Activated CD4-positive, alpha-beta T cell treated with anti-CD3 and anti-CD28 coated beads, Interleukin-2, amount 50 U/mL, for 1 hour (primary cell): ENCODE results near the gene TBC1D2B.

Experiments
- DNase-seq: peaks from one replicate; pipeline ENCODE4 v3.0.0-alpha.2; 2020

TBC1D2B gene

DNA sequence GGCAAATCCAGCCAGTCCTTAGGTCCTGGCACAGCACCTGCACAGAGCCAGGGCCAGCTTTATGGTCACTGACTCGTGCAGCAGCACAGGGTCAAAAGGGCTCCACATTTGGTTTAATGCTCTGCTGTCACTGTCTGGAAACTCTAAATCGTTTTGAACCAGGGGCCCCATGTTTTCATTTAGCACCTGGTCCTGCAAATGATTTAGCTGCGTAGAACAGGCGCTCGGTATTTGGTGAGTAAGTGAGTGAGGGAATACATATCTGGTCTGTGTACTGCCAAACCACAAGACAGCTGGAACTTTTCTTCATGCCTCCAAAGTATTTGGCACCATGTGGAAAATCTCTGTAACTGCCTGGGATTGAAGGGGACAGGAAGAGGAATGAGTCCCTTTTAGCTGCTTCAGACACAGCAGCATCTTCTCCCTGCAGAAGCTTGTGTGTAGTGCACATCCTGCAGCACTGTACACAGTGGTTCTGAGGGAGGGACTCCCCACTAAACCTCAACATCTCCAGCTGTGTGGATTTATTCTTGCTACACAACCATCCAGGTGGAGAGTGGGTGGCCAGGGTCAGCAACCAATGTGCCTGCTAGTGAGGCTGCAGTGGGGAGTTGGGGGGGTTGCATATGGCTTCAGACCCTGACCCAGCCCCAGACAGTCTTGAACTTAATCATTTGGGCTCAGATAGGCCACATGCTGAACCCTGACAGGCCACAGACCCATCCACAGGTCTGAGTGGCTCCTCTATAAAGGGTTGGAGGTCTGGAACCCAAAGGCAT lies 15.9 kb upstream of the TBC1D2B start:
- DNase-seq, result no peak

DNA sequence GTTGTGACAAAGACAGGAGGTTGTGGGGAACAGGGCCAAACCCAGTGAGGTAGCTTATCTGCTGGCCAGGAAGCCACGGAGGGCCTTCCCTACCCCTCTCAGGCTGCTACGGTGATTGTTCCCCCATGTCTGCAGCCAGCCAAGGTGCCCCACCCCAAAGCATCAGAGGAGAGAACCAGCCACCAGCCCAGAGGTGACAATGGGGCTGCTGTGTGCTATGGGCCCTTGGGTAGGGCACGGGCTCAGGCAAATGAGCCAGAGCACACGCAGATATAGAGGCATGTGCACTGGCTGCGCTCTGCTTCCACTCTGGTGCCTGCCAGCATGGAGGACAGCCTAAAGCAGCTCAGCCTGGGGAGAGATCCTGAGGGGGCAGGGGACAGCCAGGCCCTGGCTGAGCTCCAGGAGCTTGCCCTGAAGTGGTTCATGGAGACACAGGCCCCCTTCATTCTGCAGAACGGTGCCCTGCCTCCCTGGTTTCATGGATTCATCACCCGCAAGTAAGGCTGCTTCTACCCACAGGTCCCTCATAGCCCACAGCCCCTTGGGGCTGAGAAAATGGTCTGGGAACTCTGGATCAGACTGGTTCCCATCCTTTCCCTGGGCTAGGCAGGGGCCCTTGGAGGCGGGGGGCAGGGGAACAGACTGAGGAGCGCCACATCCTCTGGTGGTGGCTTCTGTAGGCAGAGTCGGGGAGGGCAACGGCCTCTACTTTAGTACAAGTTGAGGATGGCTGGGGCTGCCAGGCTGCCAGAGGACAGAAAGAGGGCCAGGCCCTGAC lies 14.9 kb upstream of the TBC1D2B start, which contains the start of gene SH2D7:
Gene SH2D7, plus strand, starts transcription at position 301 of the 781 bp plus-strand sequence. Its CDS starts 24 bp downstream, at position 325.
- no peak for DNase-seq

DNA sequence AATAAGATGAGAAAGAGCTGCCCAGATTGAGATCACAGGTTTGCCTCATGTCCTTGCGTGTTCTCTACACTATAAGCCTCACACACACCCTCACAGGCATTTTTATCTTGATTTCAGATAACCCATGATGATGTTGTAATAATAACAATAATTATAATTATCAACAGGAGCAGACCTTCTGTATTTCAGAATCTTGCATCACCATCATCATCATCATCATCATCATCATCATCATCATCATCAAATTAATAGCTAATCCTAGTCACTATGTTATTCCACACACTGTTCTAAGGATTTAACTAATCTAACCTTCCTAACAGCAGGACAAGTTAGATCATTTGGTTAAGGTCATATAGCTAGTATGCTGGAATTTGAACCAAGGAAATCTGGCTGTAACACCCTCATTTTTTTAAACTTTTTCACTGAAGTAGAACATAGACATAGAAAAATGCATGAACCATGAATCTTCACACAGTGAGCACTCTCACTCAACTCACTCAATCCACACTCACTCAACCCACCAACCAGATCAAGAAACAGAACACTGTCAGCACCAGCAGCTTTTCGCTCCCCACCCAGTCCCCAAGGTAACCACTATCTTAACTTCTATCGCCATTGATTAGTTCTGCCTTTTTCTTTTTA lies 13.0 kb upstream of the TBC1D2B start:
- no peak for DNase-seq

DNA sequence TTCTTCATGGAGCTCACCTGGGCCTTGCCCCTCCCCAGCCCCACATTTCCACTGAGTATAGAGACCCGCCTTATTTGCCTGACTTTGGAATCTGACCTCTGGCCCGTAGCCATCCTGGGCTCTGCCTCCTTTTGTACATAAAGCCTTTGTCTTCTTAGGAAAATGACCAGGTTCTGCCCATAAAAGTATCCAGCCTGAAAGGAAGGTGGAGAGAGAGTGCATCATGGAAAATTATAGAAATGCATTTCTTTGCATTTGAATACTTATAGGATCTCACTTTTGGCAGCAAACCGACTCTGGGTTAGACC lies 11.2 kb upstream of the TBC1D2B start:
- no peak for DNase-seq

DNA sequence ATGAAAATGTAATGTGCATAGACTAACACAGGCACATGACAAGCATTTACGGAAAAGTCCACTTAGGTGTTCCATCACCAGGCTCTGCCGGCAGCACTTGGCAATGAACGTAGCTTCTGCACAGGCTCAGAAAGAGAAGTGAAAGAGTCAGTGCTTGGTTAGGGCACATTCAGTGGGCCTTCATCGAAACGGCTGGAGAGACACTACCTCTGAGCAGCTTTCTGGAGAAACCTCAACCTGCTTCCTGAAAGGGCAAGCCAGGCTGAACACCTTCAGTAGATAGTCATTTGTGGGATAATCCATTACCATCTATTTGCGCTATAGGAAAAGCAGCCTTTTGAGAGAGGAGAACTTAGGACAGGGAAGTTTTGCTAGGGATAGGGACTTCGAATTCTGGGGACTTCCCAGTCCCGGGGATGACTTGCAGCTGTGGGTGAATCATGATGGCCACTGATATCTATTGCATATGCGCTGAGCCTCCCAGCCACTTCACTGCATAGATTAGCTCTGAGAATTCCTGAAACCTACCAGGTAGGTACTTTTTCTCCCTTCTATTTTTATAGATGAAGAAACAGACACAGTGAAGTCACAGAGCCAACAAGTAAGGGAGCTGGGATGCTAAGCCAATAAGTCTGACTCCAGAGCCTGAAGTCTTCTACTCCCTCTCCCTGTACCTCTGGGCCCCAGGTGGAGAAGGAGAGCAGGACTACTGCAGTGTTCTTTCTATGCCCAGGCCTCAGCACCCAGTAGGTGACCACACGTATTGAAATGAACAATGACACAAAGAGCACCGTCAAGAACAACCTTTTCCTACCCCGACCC lies 10.7 kb upstream of the TBC1D2B start:
- DNase-seq, result no peak

DNA sequence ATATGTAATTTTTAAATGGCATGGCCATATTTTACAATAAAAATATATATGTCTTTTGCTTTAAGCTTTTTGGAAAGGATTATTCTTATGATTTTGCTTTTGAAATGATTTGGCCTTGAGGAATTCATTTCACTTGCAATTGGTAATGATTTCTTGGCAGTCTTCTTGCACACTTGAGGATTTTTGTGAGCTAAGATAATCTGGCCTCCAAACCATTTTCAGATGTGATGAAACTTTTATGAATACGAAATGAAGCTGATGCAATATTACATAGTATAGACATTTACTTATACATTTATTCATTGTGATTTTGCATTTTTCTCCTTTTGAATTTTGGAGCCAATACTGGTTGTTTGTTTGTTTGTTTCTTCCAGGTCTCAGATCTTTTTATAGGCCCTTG lies 8.4 kb upstream of the TBC1D2B start:
- DNase-seq, result no peak

DNA sequence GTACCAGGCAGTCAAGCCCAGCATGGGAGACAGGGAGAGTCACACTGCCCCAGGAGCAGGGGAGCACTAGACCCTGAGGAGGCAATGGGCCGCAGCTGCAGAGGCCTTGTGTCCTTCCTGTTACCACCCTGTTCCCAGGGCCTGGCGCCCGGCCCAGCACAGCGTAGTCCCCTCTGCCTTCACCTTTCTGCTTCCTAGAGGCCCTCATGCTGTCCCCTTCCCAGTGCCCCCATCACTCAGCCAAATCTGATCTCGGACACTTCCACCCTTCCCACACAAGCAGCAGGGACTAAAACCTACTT lies 6.9 kb upstream of the TBC1D2B start:
- DNase-seq, result no peak

DNA sequence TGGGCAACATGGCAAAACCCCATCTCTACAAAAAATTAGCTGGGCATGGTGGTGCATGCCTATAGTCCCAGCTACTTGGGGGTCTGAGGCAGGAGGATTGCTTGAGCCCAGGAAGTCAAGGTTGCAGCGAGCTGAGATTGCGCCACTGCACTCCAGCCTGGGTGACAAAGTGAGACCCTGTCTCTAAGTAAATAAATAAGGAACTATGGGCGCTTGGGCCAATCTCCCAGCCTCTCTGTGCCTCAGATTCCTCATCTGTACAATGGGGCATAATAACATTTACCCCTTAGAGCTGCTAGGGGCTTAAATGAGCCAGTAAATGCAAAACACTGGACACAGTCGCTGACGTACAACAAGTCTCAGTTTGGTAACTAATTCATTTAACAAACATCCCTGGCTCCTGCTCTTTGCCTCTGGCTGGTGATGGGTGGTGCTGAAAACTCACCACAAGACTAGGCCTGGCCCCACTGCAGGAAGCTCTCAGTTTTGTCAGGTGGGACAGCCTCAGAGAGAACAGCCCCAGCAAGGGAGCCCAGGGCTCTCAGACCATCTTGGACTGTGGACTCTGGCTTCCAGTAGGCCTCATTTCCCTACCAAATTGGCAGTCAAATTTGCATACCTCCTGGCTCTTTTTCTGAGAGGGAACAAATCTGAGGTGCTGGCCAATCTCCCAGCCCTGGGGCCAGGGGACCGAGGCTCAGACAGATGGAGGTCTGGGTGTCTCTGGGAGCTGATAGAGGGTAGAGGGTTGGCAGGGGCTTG lies 6.4 kb upstream of the TBC1D2B start:
- no peak for DNase-seq

DNA sequence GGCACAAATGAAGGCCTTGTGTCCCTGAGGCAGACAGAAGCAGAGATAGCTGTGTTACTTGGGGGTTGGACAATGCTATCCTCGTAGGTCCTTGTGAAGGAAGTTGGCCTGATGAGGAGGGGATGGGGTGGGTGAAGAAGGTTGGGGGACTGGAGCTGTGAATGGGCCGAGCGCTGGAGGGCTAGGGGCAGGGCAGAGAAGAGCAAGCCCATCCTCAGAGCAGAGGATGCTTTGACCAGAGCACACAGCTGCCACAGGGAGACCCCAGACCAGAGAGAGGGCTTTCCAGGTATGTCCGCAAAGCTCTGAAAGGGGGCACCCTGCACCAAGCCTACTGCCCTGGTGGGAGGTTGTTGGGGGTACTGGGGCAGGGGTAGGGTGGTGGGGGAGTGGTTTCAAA lies 5.7 kb upstream of the TBC1D2B start:
- DNase-seq, result no peak

DNA sequence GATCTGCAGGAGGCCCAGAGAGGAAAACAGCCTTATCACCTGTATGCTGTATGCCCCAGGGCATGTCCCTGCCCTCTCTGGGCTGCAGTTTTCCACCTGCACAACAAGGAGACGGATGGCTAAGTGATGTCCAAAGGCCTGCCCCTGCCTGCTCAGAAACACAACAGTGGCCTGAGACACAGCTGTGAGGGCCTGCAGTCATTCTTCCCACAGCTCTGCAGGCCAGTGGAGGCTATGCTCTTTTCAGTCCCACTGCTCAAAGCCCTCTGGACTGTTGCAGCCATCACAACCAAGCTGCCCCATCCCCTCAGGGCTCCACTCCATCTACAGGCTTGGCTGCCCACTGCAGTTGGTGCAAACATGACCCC lies 5.2 kb upstream of the TBC1D2B start:
- DNase-seq, result no peak

DNA sequence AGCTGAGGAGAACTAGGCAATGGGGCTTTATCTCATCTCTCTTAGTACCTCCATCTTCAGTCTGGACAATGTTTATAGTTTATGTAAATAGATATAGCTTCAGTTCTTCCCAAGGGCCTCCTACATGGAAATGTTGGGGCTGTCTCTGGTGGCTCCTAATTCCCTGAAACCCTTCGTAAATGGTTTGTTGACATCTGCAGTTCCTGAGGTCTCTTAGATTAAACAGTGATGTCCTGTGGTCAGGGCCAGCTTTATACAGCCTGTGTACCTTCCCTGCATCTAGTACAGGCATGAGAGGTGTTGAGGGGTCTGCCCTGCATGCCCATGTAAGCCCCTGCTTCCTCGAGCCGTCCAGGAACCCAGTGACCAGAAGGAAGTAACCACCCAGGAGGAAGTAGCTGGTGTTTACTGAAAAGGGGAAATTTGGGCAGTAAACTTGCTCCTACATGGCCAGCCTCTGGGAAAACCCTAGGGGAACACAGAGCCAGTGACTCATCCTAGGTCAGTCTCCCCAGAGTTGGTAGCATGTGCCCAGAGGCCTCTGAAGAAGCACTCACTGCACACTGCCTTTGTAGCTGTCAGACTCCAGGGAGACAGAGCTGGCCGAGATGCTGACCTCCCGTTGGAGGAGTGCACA lies 4.7 kb upstream of the TBC1D2B start:
- DNase-seq, result no peak

DNA sequence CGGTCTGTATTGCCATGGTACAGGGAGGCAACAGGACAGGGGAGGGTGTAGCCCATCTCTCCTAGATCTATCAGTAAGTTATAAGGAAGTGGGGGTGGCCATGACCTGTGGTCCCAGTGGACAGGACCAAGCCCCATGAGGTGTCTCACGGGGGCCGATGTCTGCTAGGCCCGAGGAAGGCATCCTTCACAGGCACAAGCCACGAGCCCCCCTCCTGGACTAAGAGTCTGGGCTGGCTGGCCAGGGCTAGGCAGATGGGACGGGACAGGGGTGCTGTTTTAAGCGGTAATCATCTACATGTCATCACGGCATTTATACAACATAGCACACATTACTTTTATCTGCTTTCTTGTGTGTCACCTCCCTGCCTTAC lies 2.6 kb upstream of the TBC1D2B start:
- DNase-seq, result no peak

DNA sequence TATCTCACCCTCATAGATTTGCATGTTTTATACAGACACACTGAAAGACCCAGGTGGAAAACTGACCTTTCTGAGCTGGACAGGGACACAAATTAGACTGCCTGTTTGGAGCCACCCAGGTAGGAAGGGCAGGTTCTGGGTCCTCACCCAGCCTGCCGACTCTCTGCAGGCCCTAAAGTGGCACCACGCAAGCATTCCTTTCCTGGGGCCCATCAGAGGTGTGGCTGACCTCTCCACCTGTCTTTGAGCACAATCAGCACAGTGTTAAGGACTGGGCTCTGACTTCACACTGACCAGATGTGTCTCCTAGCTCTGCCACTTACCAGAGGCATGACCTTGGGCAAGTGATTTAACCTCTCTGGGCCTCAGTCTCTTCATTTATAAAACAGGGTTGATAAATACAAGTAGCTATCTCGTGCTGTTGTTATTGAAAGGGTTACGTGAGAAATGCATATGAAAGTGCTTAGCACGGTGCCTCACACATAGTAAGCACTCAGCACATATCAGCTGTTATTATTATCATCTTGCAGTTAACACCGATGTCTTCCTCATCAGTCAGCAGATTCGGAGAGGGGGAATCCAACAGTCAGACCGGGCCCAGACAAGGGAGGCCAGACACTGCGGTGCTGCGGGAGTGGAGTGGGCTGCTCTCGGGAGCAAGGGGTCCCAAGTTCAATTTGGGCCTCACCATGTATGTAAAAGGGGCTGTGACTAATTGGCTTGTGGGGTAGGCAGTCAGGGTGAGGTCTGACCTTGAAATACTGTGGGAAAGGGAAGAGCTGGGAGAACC lies 2.0 kb upstream of the TBC1D2B start:
- DNase-seq, result no peak

DNA sequence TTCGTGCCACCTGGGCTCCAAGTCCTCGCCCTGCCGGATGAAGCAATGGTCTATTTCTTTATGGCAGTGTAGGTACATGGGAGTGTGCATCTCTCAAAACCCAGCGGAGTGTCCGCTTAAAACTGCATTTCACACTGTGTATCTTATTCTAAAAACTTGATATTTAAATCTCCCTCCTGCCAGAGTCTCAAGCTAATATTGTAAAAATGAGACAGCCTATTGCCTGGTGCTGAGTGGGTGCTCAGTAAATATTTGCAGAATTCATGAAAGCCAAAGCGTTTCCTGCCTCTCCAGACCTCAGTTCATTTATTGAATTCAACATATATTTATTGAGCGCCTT lies 330 bp upstream of the TBC1D2B start:
- no peak for DNase-seq

DNA sequence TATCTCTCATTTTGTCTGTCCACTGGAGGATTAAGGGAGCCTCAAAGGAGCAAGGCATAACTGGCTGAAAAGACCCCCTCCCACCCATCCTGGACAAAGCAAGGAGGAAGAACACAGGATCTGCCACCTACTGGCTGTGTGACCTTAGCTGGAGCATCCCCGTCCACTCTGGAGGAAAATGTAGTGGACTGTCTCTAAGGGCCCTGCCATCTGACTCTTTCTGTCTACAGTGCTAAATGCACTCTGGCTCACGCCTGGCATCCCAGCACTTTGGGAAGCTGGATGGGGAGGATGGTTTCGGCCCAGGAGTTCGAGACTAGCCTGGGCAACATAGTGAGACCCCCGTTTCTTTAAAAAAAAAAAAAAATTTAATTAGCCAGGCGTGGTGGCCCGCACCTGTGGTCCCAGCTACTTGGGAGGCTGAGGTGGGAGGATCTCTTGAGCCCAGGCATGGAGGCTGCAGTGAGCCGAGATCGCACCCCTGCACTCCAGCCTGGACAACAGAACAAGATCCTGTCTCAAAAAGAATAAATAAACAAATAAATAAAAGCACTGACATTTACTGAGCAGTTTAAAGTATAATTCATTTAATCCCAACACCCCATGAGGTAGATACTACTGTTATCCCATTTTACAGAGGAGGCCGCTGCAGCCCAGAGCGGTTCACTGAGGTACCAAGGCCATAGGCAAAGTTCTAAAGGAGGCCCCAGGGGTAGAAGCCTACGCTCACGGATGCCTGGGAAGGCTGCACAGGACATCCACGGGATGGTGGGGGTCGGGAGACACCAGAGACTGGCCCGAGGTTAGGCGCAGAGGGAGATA lies 1.1 kb downstream of the TBC1D2B start:
- DNase-seq, result no peak

DNA sequence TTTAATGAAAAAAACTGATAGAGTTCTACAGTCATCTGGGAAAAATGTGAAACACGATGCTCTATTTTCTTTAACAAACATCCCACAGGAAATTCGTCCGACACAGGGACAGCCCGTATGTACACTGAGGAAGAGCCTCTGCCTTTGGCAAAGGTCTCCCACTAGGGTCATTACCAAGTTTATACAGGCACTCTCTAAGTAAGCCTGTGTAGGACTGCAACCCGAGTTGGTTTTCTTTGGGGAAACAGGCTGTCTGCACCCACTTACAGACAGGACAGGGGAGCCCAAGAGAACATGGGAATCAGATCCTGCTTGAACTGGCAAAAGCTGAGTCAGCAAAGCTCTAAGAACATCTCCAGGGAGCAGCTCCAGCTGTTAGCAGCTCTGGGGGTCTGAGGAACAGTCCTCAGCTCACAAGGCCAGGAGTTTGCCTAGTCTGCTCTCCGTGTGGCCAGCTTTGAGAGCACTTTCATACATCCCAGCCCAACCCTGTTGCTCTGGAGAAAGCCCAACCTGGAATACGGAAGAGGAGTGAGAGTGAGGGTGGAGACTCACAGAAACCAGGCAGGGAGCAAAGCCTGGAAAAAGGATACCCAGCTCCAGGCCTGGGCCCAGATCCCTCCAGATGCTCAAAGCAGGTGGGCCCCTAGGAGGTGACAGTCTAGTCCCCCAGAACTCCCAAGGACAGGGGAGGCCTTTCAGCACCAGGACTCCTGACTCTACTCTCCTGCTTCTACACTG lies 1.9 kb downstream of the TBC1D2B start:
- no peak for DNase-seq

DNA sequence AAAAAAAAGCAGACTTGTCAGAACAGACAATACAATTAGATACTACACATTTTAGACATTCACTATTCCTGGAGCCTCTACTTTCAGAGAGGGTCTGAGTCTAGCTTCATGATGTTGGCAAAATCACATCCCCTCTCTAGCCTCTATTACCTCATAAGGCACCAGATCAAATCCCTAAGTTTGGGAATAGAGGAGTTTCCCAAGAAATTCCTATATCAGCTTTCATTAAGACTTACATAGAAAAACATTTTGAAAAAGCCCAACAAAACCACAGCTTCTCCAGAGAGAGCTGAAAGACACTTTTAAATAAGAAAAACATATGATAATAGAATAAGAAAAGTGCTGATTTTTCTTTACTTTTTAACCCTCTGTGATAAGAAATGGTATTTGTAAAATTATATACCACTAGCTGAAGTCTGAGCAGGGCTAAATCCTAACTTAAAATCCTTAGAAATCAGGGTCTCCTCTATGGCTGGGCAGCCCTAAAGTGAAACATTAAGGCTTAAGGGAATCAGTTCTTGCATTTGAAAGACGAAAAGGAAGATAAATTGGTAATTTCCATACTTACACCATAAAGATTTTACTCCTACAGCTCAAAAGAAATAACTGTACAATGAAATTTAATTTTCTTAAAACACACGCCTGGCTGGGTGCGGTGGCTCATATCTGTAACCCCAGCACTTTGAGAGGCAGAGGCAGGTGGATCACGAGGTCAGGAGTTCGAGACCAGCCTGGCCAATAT lies 4.3 kb downstream of the TBC1D2B start:
- DNase-seq, result no peak

DNA sequence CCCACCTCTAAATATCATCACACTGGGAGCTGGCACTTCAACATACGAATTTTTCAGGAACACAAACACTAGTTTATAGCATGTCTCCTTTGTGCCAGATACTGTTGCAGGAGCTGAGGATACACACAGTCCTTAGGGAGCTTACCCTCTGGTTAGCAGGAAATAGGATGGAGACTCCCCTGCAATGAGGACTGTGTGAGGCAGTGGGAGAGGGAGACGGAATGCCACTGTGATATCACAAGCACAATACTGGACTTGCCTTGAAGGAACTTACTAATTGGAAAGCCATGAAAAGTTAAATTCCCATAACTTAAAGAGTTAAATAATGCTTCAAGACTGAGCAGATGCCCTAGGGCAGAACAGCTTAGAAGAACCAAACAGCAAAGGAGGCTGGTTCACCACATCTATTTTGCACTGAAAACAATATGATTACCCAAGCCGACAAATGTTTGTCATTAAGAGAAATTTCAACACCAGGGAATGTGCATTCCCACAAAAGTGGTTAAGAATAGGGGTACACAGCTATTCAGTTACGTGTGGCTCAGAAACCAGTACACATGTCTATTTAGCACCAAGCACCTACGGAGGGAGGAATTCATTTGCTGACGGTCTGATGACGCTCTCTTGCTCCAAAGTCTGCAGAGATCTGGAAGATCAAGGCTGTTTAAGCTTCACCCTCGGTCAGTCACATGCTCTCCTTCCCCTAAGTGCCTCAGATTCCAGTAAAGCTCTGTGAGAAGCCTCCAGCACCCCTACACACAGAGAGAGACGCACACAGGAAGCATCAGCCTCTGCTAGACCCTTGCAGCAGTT lies 5.2 kb downstream of the TBC1D2B start:
- DNase-seq, result no peak
